GM08714 (cell line): ENCODE results near the gene PRPF39.

Experiments
- H3K4me3 ChIP-seq: fragments of 200-500 bp; sonication (Bioruptor generic); 2 replicates; pipeline ENCODE4 v1.5.1; 2014; ENCODE audit warnings: mild to moderate bottlenecking, low read length, inconsistent platforms
- ZNF274 ChIP-seq: IDR thresholded peaks from 2 replicates; pipeline ENCODE4 v1.6.1; 2012; ENCODE audit warnings: mild to moderate bottlenecking, low read depth, low read length

Gene PRPF39

GRCh38 chr14:45144658-45145057 is 60.7 kb downstream of the PRPF39 start:
- H3K4me3 ChIP-seq = no peak overlapping the region
- TF ChIP-seq ZNF274 = no peak

GRCh38 chr14:45145214-45145613 is 61.3 kb downstream of the PRPF39 start:
- H3K4me3 ChIP-seq = no peak overlapping the region
- no peak for TF ChIP-seq ZNF274

GRCh38 chr14:45149602-45150001 is 65.7 kb downstream of the PRPF39 start:
- no peak for TF ChIP-seq ZNF274
- no peak overlapping the region for H3K4me3 ChIP-seq

GRCh38 chr14:45150386-45150890 is 66.5 kb downstream of the PRPF39 start:
- TF ChIP-seq ZNF274 = no peak
- H3K4me3 ChIP-seq = no peak overlapping the region

GRCh38 chr14:45156067-45156466 is 72.2 kb downstream of the PRPF39 start:
- H3K4me3 ChIP-seq = no peak overlapping the region
- TF ChIP-seq ZNF274 = no peak
